ENCODE data around the gene FBRSL1. TPM values are rescaled to one million over a fixed set of nuclear protein-coding genes. Genes with fewer than 3 reads are reported as not detected.

FBRSL1 gene
- total and polyA plus RNA-seq, 9 donors, result 6.9 to 72.9 (median 54.2) TPM

- peaks cover 44% of the 10 kb centered on the region for H3K4me1 ChIP-seq (ENCODE audit: control insufficient read depth, insufficient read depth, low read length)
- no peak overlapping the region for H3K27ac ChIP-seq (ENCODE audit: low read length)
- WGBS (ENCODE audit: insufficient coverage), result 91% methylated on average over 22 of the region's 25 CpGs
- H3K9me3 ChIP-seq (replicated peaks; ENCODE audit: control insufficient read depth, low read depth, low read length), result peaks cover under 1% of the 10 kb centered on the region
- H3K4me3 ChIP-seq (ENCODE audit: low read length), result no peak overlapping the region
- no peak for DNase-seq
- H3K36me3 ChIP-seq (ENCODE audit: control insufficient read depth, insufficient read depth, low read length), result peaks cover 31% of the 10 kb centered on the region
- no peaks in the 10 kb centered on the region for H3K27me3 ChIP-seq (ENCODE audit: control insufficient read depth, insufficient read depth, low read length)
These were observed 21.0 kb downstream of the FBRSL1 start for GRCh38 chr12:132510746-132511477.

GRCh38 chr12:132511516-132512196 is 21.7 kb downstream of the FBRSL1 start:
- Histone ChIP-seq H3K4me1 (ENCODE audit: control insufficient read depth, insufficient read depth, low read length) (peaks cover 37% of the 10 kb centered on the region), H3K27me3 (ENCODE audit: control insufficient read depth, insufficient read depth, low read length) (no peaks in the 10 kb centered on the region), H3K9me3 (replicated peaks; ENCODE audit: control insufficient read depth, low read depth, low read length) (peaks cover 8% of the 10 kb centered on the region), H3K36me3 (ENCODE audit: control insufficient read depth, insufficient read depth, low read length) (peaks cover 31% of the 10 kb centered on the region), H3K27ac (ENCODE audit: low read length) (no peak overlapping the region), H3K4me3 (ENCODE audit: low read length) (no peak overlapping the region)
- DNase-seq, result no peak
- 71% methylated on average over 14 of the region's 19 CpGs for WGBS (ENCODE audit: insufficient coverage)

- H3K4me1 ChIP-seq (ENCODE audit: control insufficient read depth, insufficient read depth, low read length), result peaks cover 29% of the 10 kb centered on the region
- no peak overlapping the region for H3K4me3 ChIP-seq (ENCODE audit: low read length)
- no peak for DNase-seq
- H3K27ac ChIP-seq (ENCODE audit: low read length), result no peak overlapping the region
- peaks cover 8% of the 10 kb centered on the region for H3K9me3 ChIP-seq (replicated peaks; ENCODE audit: control insufficient read depth, low read depth, low read length)
- peaks cover 31% of the 10 kb centered on the region for H3K36me3 ChIP-seq (ENCODE audit: control insufficient read depth, insufficient read depth, low read length)
- no peaks in the 10 kb centered on the region for H3K27me3 ChIP-seq (ENCODE audit: control insufficient read depth, insufficient read depth, low read length)
- WGBS (ENCODE audit: insufficient coverage), result 86% methylated on average over 21 of the region's 28 CpGs
These were observed 22.5 kb downstream of the FBRSL1 start for GRCh38 chr12:132512197-132513069.

- H3K4me1 ChIP-seq (ENCODE audit: control insufficient read depth, insufficient read depth, low read length), result peaks cover 26% of the 10 kb centered on the region
- peaks cover 8% of the 10 kb centered on the region for H3K9me3 ChIP-seq (replicated peaks; ENCODE audit: control insufficient read depth, low read depth, low read length)
- H3K27ac ChIP-seq (ENCODE audit: low read length), result peak overlapping the region; percentile 7
- no peaks in the 10 kb centered on the region for H3K27me3 ChIP-seq (ENCODE audit: control insufficient read depth, insufficient read depth, low read length)
- peaks cover 34% of the 10 kb centered on the region for H3K36me3 ChIP-seq (ENCODE audit: control insufficient read depth, insufficient read depth, low read length)
- DNase-seq, result peak; percentile 43
- no peak overlapping the region for H3K4me3 ChIP-seq (ENCODE audit: low read length)
- 40% methylated on average over 3 of the region's 4 CpGs for WGBS (ENCODE audit: insufficient coverage)
These were observed 23.1 kb downstream of the FBRSL1 start for GRCh38 chr12:132513070-132513398.

- no peak overlapping the region for H3K27ac ChIP-seq (ENCODE audit: low read length)
- H3K4me1 ChIP-seq (ENCODE audit: control insufficient read depth, insufficient read depth, low read length), result peaks cover 26% of the 10 kb centered on the region
- no peaks in the 10 kb centered on the region for H3K27me3 ChIP-seq (ENCODE audit: control insufficient read depth, insufficient read depth, low read length)
- H3K9me3 ChIP-seq (replicated peaks; ENCODE audit: control insufficient read depth, low read depth, low read length), result peaks cover 8% of the 10 kb centered on the region
- peaks cover 34% of the 10 kb centered on the region for H3K36me3 ChIP-seq (ENCODE audit: control insufficient read depth, insufficient read depth, low read length)
- no peak for DNase-seq
- no peak overlapping the region for H3K4me3 ChIP-seq (ENCODE audit: low read length)
- 68% methylated on average over 17 of the region's 24 CpGs for WGBS (ENCODE audit: insufficient coverage)
These were observed 23.6 kb downstream of the FBRSL1 start for GRCh38 chr12:132513458-132514135.

- H3K4me3 ChIP-seq (ENCODE audit: low read length), result no peak overlapping the region
- 82% methylated on average over 15 of the region's 17 CpGs for WGBS (ENCODE audit: insufficient coverage)
- H3K9me3 ChIP-seq (replicated peaks; ENCODE audit: control insufficient read depth, low read depth, low read length), result peaks cover 13% of the 10 kb centered on the region
- H3K27ac ChIP-seq (ENCODE audit: low read length), result no peak overlapping the region
- H3K4me1 ChIP-seq (ENCODE audit: control insufficient read depth, insufficient read depth, low read length), result peaks cover 26% of the 10 kb centered on the region
- no peaks in the 10 kb centered on the region for H3K27me3 ChIP-seq (ENCODE audit: control insufficient read depth, insufficient read depth, low read length)
- H3K36me3 ChIP-seq (ENCODE audit: control insufficient read depth, insufficient read depth, low read length), result peaks cover 33% of the 10 kb centered on the region
- DNase-seq, result no peak
These were observed 24.4 kb downstream of the FBRSL1 start for GRCh38 chr12:132514216-132514820.

GRCh38 chr12:132514838-132515237 is 24.9 kb downstream of the FBRSL1 start:
- Histone ChIP-seq H3K36me3 (ENCODE audit: control insufficient read depth, insufficient read depth, low read length) (peaks cover 33% of the 10 kb centered on the region), H3K4me3 (ENCODE audit: low read length) (no peak overlapping the region), H3K27me3 (ENCODE audit: control insufficient read depth, insufficient read depth, low read length) (no peaks in the 10 kb centered on the region), H3K9me3 (replicated peaks; ENCODE audit: control insufficient read depth, low read depth, low read length) (peaks cover 13% of the 10 kb centered on the region), H3K4me1 (ENCODE audit: control insufficient read depth, insufficient read depth, low read length) (peaks cover 26% of the 10 kb centered on the region), H3K27ac (ENCODE audit: low read length) (no peak overlapping the region)
- 84% methylated on average over 4 of the region's 5 CpGs for WGBS (ENCODE audit: insufficient coverage)
- DNase-seq, result no peak

- Histone ChIP-seq H3K36me3 (ENCODE audit: control insufficient read depth, insufficient read depth, low read length) (peaks cover 25% of the 10 kb centered on the region), H3K27ac (ENCODE audit: low read length) (no peak overlapping the region), H3K27me3 (ENCODE audit: control insufficient read depth, insufficient read depth, low read length) (no peaks in the 10 kb centered on the region), H3K4me1 (ENCODE audit: control insufficient read depth, insufficient read depth, low read length) (peaks cover 35% of the 10 kb centered on the region), H3K9me3 (replicated peaks; ENCODE audit: control insufficient read depth, low read depth, low read length) (peaks cover 13% of the 10 kb centered on the region), H3K4me3 (ENCODE audit: low read length) (no peak overlapping the region)
- no peak for DNase-seq
- 91% methylated on average over 8 of the region's 18 CpGs for WGBS (ENCODE audit: insufficient coverage)
These were observed 26.4 kb downstream of the FBRSL1 start for GRCh38 chr12:132516095-132517012.

All from muscle of leg (tissue), 11 donors.